H1 (cell line): ENCODE results near the gene LEMD1. TPM values are rescaled to one million over a fixed set of nuclear protein-coding genes. Genes with fewer than 3 reads are reported as not detected.
A peak's percentile ranks its signal among the peaks of the same experiment; 100 is the strongest.

ENCODE experiments used
- CTCF ChIA-PET: fragments of 300-600 bp; sonication (Branson Sonifier 250); formaldehyde crosslinking; loops from one replicate; lab custom pipeline; 2021; ENCODE audit not compliant: partially characterized antibody; lab: Charles Lee
- POLR2A ChIA-PET: fragments of 300-600 bp; sonication (Branson Sonifier 250); formaldehyde crosslinking; loops from one replicate; lab custom pipeline; 2021; ENCODE audit warnings: inconsistent platforms; ENCODE audit not compliant: partially characterized antibody; lab: Charles Lee
- DNase-seq, 2 experiments: peaks; one replicate each; pipeline versions ENCODE4 v3.0.0 to v3.0.0-alpha.2; 2010 to 2022; ENCODE audit warnings: low spot score in 2 of 2, low read depth in 1 of 2, mixed read lengths in 1 of 2
- FAIRE-seq: peaks from 2 replicates; lab custom pipeline; 2011; peaks lifted over from hg19 to GRCh38; lab: Jason Lieb, UNC
- H2AFZ ChIP-seq: 2 replicates; pipeline ENCODE4 v1.8.1; 2012; ENCODE audit warnings: low read length, inconsistent platforms
- H2AK5ac ChIP-seq: 2 replicates; pipeline ENCODE4 v1.6.1; 2013; ENCODE audit warnings: low read depth, low read length
- H2BK120ac ChIP-seq: replicated peaks from 2 replicates; pipeline ENCODE3; 2013; ENCODE audit warnings: low read depth, low read length, inconsistent platforms
- H2BK12ac ChIP-seq: 2 replicates; pipeline ENCODE4 v1.6.1; 2013; ENCODE audit warnings: low read depth, low read length
- H2BK15ac ChIP-seq: 2 replicates; pipeline ENCODE4 v1.6.1; 2013; ENCODE audit warnings: low read length
- H2BK20ac ChIP-seq: 2 replicates; pipeline ENCODE4 v1.6.1; 2013; ENCODE audit warnings: low read length
- H2BK5ac ChIP-seq: 2 replicates; pipeline ENCODE4 v1.6.1; 2013; ENCODE audit warnings: low read depth, low read length
- H3K14ac ChIP-seq: 2 replicates; pipeline ENCODE4 v1.6.1; 2013; ENCODE audit warnings: inconsistent platforms; ENCODE audit not compliant: insufficient read length
- H3K18ac ChIP-seq: 2 replicates; pipeline ENCODE4 v1.6.1; 2013; ENCODE audit warnings: low read length; ENCODE audit errors: extremely low read depth
- H3K23ac ChIP-seq: 2 replicates; pipeline ENCODE4 v1.6.1; 2013; ENCODE audit warnings: inconsistent platforms; ENCODE audit not compliant: insufficient read length
- H3K23me2 ChIP-seq: 2 replicates; pipeline ENCODE4 v1.6.1; 2013; ENCODE audit warnings: low read depth, low read length
- H3K27ac ChIP-seq: 2 replicates; pipeline ENCODE4 v1.6.1; 2011; ENCODE audit warnings: low read depth, low read length, inconsistent platforms
- H3K27me3 ChIP-seq, 4 experiments: replicated peaks in 1 of 4; 1 replicate in 1 of 4; 2 replicates in 3 of 4; pipeline versions ENCODE4 v1.6.1 to v1.8.1; 2011 to 2013; ENCODE audit warnings: low read length in 3 of 4, mild to moderate bottlenecking in 3 of 4, inconsistent platforms in 2 of 4, mixed read lengths in 2 of 4, moderate library complexity in 1 of 4; ENCODE audit not compliant: control insufficient read depth in 3 of 4, insufficient read depth in 3 of 4; ENCODE audit errors: extremely low read depth in 1 of 4
- H3K36me3 ChIP-seq, 4 experiments: 2 replicates each; pipeline versions ENCODE4 v1.6.1 to v1.8.1; 2011 to 2013; ENCODE audit warnings: mild to moderate bottlenecking in 4 of 4, low read length in 3 of 4, moderate library complexity in 2 of 4, control low read depth in 1 of 4, inconsistent platforms in 1 of 4; ENCODE audit not compliant: insufficient read depth in 4 of 4, control insufficient read depth in 2 of 4
- H3K4ac ChIP-seq: replicated peaks from 2 replicates; pipeline ENCODE3; 2013; ENCODE audit warnings: low read length, low read depth, mixed read lengths, inconsistent platforms; ENCODE audit not compliant: insufficient read length
- H3K4me1 ChIP-seq, 4 experiments: replicated peaks in 1 of 4; 1 replicate in 1 of 4; 2 replicates in 3 of 4; pipeline versions ENCODE4 v1.6.1 to v1.8.1; 2011 to 2013; ENCODE audit warnings: low read length in 3 of 4, inconsistent platforms in 2 of 4, mixed read lengths in 1 of 4; ENCODE audit not compliant: insufficient read depth in 4 of 4, control insufficient read depth in 3 of 4
- H3K4me2 ChIP-seq, 2 experiments: 2 replicates each; pipeline versions ENCODE4 v1.6.1 to v1.8.1; 2011 to 2013; ENCODE audit warnings: low read depth in 2 of 2, low read length in 2 of 2, control low read depth in 1 of 2, inconsistent platforms in 1 of 2, mild to moderate bottlenecking in 1 of 2; ENCODE audit not compliant: insufficient read depth in 1 of 2
- H3K4me3 ChIP-seq, 4 experiments: fragments of 200-600, 300-600 bp in 1 of 4; sonication (generic), shearing (Covaris generic), sonication (Bioruptor Twin) in 1 of 4; 2 replicates each; pipeline versions ENCODE4 v1.5.1 to v1.8.1; 2011 to 2016; ENCODE audit warnings: low read length in 4 of 4, low read depth in 3 of 4, control low read depth in 2 of 4, inconsistent platforms in 2 of 4, mild to moderate bottlenecking in 2 of 4, mixed read lengths in 1 of 4, moderate library complexity in 1 of 4; ENCODE audit not compliant: insufficient read depth in 2 of 4; ENCODE audit errors: extremely low read depth in 1 of 4
- H3K56ac ChIP-seq: replicated peaks from 2 replicates; pipeline ENCODE3; 2013; ENCODE audit warnings: low read depth, mild to moderate bottlenecking, mixed read lengths, low read length, inconsistent platforms; ENCODE audit not compliant: insufficient read length
- H3K79me1 ChIP-seq: 2 replicates; pipeline ENCODE4 v1.6.1; 2013; ENCODE audit warnings: low read depth, low read length, control low read depth
- H3K79me2 ChIP-seq, 2 experiments: 2 replicates each; pipeline versions ENCODE4 v1.6.1 to v1.8.1; 2012 to 2013; ENCODE audit warnings: low read length in 2 of 2, mild to moderate bottlenecking in 2 of 2, inconsistent platforms in 1 of 2; ENCODE audit not compliant: insufficient read depth in 2 of 2, control insufficient read depth in 1 of 2
- H3K9ac ChIP-seq, 4 experiments: replicated peaks in 1 of 4; 1 replicate in 1 of 4; 2 replicates in 3 of 4; pipeline versions ENCODE4 v1.6.1 to v1.8.1; 2011 to 2013; ENCODE audit warnings: low read depth in 3 of 4, low read length in 3 of 4, control low read depth in 2 of 4, mild to moderate bottlenecking in 2 of 4, moderate library complexity in 2 of 4, inconsistent platforms in 1 of 4; ENCODE audit errors: extremely low read depth in 1 of 4
- H3K9me3 ChIP-seq, 2 experiments: 2 replicates each; pipeline versions ENCODE4 v1.6.1 to v1.8.1; 2012 to 2013; ENCODE audit warnings: mild to moderate bottlenecking in 2 of 2, moderate library complexity in 2 of 2, control low read depth in 1 of 2, inconsistent platforms in 1 of 2, low read depth in 1 of 2, low read length in 1 of 2, mixed read lengths in 1 of 2; ENCODE audit not compliant: insufficient read depth in 2 of 2
- H4K20me1 ChIP-seq, 2 experiments: replicated peaks in 1 of 2; 2 replicates each; pipeline versions ENCODE3 to v1.8.1; 2011 to 2013; ENCODE audit warnings: inconsistent platforms in 2 of 2, low read length in 2 of 2, mild to moderate bottlenecking in 1 of 2; ENCODE audit not compliant: insufficient read depth in 2 of 2, control insufficient read depth in 1 of 2
- H4K5ac ChIP-seq: 2 replicates; pipeline ENCODE4 v1.6.1; 2013; ENCODE audit warnings: low read length, low read depth, mixed read lengths, inconsistent platforms; ENCODE audit not compliant: insufficient read length
- H4K8ac ChIP-seq: 2 replicates; pipeline ENCODE4 v1.8.0; 2013; ENCODE audit warnings: mild to moderate bottlenecking, moderate library complexity, low read length, inconsistent platforms; ENCODE audit not compliant: insufficient read depth; ENCODE audit errors: extremely low read depth
- H4K91ac ChIP-seq: replicated peaks from 2 replicates; pipeline ENCODE3; 2013; ENCODE audit warnings: low read length, mixed read lengths, inconsistent platforms; ENCODE audit not compliant: insufficient read length
- CHD2 ChIP-seq: IDR thresholded peaks from 2 replicates; pipeline ENCODE4 v1.6.1; 2012; ENCODE audit warnings: low read length, improper control_type of control experiment
- FOSL1 ChIP-seq: IDR thresholded peaks from 2 replicates; pipeline ENCODE4 v1.6.1; 2011; ENCODE audit warnings: mild to moderate bottlenecking, low read depth, low read length, moderate library complexity; ENCODE audit not compliant: insufficient read depth
- NANOG ChIP-seq: IDR thresholded peaks from 2 replicates; pipeline ENCODE4 v1.6.1; 2011; ENCODE audit warnings: low read length, low read depth, mild to moderate bottlenecking, inconsistent platforms; ENCODE audit not compliant: insufficient read depth, poor library complexity, severe bottlenecking
- PHF8 ChIP-seq: fragments of 200-600 bp; sonication (generic); conservative IDR thresholded peaks from 2 replicates; pipeline ENCODE4 v1.7.1; 2012; ENCODE audit warnings: low read depth, mild to moderate bottlenecking, inconsistent platforms, low read length, moderate library complexity
- RBBP5 ChIP-seq: IDR thresholded peaks from 2 replicates; pipeline ENCODE4 v1.7.1; 2012; ENCODE audit warnings: low read depth, mild to moderate bottlenecking, inconsistent platforms, low read length, moderate library complexity, borderline replicate concordance
- SRF ChIP-seq: IDR thresholded peaks from 2 replicates; pipeline ENCODE4 v1.6.1; 2011; ENCODE audit warnings: mild to moderate bottlenecking, low read depth, low read length, moderate library complexity
- ZNF274 ChIP-seq: IDR thresholded peaks from 2 replicates; pipeline ENCODE4 v1.7.0; 2012; ENCODE audit warnings: low read length, borderline replicate concordance; ENCODE audit errors: extremely low read depth
- WGBS, 2 experiments: shearing (Covaris generic) in 1 of 2; methylation state at CpG; one replicate each; pipeline versions ENCODE4 v1.1.6 to v1.1.7; 2013 to 2015; ENCODE audit warnings: low lambda C conversion rate in 2 of 2, mixed read lengths in 2 of 2, inconsistent platforms in 1 of 2, low coverage in 1 of 2, missing lambda C conversion rate in 1 of 2; ENCODE audit not compliant: insufficient replicate concordance in 2 of 2, insufficient coverage in 1 of 2, insufficient read length in 1 of 2; ENCODE audit errors: extremely low coverage in 1 of 2, missing lambda C conversion rate in 1 of 2; 5-methylcytosine and 5-hydroxymethylcytosine counted together
- polyA plus RNA-seq, 7 experiments: library from polyadenylated mRNA; depleted of rRNA in 3 of 7; stranded (reverse) in 5 of 7; unstranded in 2 of 7; fragments of >200 nt in 5 of 7; fragments of 200-250 nt in 2 of 7; gene quantifications; 1 replicate in 5 of 7; 2 replicates in 1 of 7; 4 replicates in 1 of 7; pipeline versions ENCODE4 v1.2.1 to v1.2.3, GENCODE V29; 2011 to 2013; ENCODE audit warnings: missing spikeins in 2 of 7, mixed read lengths in 2 of 7
- total RNA-seq: library from RNA; stranded (reverse); fragmentation: NEBNext Ultra II Directional; extraction: Animal tissue kit (Norgen Biotek cat#: 25700); gene quantifications from 2 replicates; pipeline ENCODE4 v1.2.1, GENCODE V29; 2021

LEMD1 gene
- total and polyA plus RNA-seq, 2 of the 8 experiments (the other 6 are each of a cell fraction or from before 2014, with no cell fraction given) = 10.0 to 10.5 TPM

DNA sequence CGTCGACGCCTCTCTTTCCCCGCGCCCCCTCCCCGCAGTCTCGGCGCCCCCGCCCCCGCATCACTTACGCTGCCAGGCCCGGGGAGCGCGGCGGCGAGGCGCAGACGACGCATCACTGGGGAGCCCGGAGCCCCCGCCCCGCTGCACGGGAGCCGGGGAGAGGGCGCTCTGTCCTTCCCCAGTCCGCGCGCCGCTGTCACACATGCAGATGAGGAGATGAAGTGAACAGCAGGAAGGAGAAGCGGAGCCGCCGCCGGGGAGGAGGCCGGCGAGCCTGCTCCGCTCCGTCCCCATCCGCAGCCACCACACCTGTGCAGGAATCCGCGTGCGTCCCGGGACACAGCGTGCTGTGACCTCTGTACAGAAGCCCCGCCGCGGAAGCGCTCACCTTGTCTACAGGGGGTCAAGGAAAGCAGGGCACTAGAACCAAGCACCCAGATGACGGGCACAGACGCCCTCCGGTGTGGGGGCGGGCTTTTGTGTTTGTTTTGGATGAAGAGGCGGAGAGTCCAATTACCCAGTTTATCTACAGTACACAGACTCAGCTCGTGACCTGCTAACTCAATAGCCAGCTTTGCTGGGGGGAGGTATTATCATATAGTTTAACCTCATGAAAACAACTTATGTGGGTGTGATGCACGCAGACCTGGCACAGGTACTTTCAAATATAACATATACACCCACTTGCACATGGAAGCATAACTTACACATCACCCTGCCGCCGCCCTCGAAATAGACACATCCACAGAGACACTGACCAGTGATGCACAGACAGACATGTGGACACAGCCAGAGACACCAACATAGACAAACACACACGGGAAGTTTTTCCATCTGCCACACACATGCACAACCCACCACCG lies 77.6 kb downstream of the LEMD1 start:
- POLR2A ChIA-PET = no interaction called here

More for the DNA sequence above, 77.6 kb downstream of the LEMD1 start:
- Histone ChIP-seq H3K27ac (no peak overlapping the region), H3K4ac (no peak overlapping the region)
- no peak for TF ChIP-seq SRF
- peak; percentile 39; the same call in 1 of the 2 replicates for TF ChIP-seq RBBP5
- TF ChIP-seq CHD2 = no peak
- no peak for TF ChIP-seq PHF8
- no peak for TF ChIP-seq FOSL1
- no peak for TF ChIP-seq ZNF274
- no peak for TF ChIP-seq NANOG
- TF ChIP-seq, all 59 proteins: peak for 1
- Histone ChIP-seq H2AK5ac (no peak overlapping the region), H2BK12ac (peak overlapping the region; percentile 78), H3K14ac (no peak overlapping the region), H2AFZ (peak overlapping the region; percentile 80; the same call in 1 of the 2 replicates), H4K8ac (no peak overlapping the region; the same call in 1 of the 2 replicates), H3K4me3 (peak overlapping the region; percentile 52 to 70 (median 56)), H3K9me3 (peaks cover 0 to 4% of the 10 kb centered on the region in 2 experiments; a peak in 1 of 4 replicates), H3K23ac (no peak overlapping the region), H2BK15ac (no peak overlapping the region), H3K79me2 (no peaks in the 10 kb centered on the region), H4K20me1 (no peaks in the 10 kb centered on the region), H3K79me1 (no peaks in the 10 kb centered on the region), H3K9ac (no peak overlapping the region; a peak in 1 of 7 replicates), H3K4me1 (peaks cover 5 to 10% (median 8%) of the 10 kb centered on the region in 4 experiments), H2BK120ac (no peak overlapping the region), H3K56ac (no peak overlapping the region), H2BK5ac (no peak overlapping the region; the same call in 1 of the 2 replicates), H2BK20ac (no peak overlapping the region), H3K27me3 (peaks cover 11 to 30% (median 29%) of the 10 kb centered on the region in 4 experiments), H4K91ac (no peak overlapping the region), H3K23me2 (peaks cover 9% of the 10 kb centered on the region; the same call in 1 of the 2 replicates), H4K5ac (no peak overlapping the region), H3K4me2 (peak overlapping the region; percentile 82 to 93), H3K36me3 (no peaks in the 10 kb centered on the region), H3K18ac (peak overlapping the region; percentile 74; the same call in 1 of the 2 replicates)
- DNase-seq = peak in 1 of 2 experiments; percentile 72
- 16% methylated on average over 48 of the region's 59 CpGs; no CpG with 5 or more reads in 1 of the 2 experiments for WGBS, 2 experiments
- CTCF ChIA-PET = interaction anchor here (0.6 to 67.1 kb wide), 11 partner anchors 8 to 180 kb away, joined by 3 to 2424 read pairs (median 4); no protein-coding TSS in a partner anchor
- no peak for FAIRE-seq
